PC-9 (cell line): ENCODE data around the gene TMEM88.

Experiments
- CTCF ChIP-seq: fragments of 200-600 bp; sonication (generic); conservative IDR thresholded peaks from 2 replicates; pipeline ENCODE4 v1.6.1; 2017; ENCODE audit warnings: mixed run types, antibody characterized with exemption, mild to moderate bottlenecking, moderate library complexity
- EZH2 ChIP-seq: fragments of 200-600 bp; sonication (generic); IDR thresholded peaks from 2 replicates; pipeline ENCODE4 v1.8.0; 2017; ENCODE audit warnings: antibody characterized with exemption, low read depth

DNA sequence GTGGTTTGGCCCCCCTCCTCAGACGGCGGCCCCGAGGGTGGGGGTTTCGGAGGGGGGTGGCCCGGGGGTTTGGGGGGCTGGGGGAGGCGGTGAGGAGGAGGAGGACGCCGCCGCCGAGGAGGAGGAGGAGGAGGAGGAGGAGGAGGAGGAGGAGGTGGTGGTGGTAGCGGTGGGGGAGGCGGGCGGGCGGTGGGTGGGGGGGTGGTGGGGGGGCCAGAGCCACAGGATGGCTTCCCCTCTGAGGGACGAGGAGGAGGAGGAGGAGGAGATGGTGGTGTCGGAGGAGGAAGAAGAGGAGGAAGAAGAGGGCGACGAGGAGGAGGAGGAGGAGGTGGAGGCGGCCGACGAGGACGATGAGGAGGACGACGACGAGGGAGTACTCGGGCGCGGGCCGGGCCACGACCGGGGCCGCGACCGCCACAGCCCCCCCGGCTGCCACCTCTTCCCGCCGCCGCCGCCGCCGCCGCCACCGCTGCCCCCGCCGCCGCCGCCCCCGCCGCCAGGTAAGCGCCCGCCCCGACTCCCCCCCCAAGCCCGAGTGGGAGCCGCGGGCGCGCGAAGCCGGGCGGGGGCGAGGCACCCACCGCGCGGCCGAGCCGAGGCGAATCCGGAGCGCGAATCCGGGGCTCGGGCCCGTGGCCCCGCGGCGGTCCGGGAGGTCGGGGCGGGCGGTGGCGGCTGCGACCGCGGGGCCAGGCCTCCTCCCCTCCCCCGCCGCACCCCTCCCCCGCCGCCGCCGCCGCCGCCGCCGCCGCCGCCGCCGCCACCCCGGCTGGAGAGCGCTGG is 29.9 kb downstream of the TMEM88 start:
- TF ChIP-seq CTCF (no peak), EZH2 (no peak)
